GM18861 (cell line): ENCODE measurements around the gene HOXA13.

Experiments used
- ATAC-seq: cut with Tn5 transposase; IDR thresholded peaks from one replicate; pipeline ENCODE4 v1.9.1; 2021; ENCODE audit not compliant: unreplicated experiment

The HOXA13 gene

DNA sequence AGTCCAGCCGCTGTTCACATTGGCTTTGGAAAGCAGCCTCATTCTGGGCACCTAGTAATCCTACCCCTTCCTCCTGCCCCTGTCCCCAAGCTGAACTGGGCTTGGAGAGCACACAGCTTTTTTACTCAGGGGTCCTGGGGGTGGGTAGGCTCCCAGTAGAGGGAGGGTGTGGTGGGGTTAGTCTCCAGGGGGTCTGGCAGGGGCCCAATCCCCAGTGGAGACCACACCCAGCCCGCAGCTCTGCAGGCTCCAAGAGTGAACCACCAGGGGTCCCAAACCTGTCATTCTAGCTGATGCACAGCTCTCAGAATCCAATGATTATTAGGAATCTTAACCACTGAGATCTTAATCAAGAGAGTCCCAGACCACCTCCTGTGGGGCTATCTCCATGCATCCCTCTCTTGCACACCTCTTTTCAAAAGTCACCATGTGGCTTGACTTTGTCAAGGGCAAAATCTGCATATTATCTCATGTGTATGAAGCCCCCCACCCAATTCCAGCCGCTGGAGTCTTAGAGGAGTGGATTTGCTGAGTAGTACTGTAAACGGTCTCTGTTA lies 17.5 kb downstream of the HOXA13 start:
- ATAC-seq: no peak

DNA sequence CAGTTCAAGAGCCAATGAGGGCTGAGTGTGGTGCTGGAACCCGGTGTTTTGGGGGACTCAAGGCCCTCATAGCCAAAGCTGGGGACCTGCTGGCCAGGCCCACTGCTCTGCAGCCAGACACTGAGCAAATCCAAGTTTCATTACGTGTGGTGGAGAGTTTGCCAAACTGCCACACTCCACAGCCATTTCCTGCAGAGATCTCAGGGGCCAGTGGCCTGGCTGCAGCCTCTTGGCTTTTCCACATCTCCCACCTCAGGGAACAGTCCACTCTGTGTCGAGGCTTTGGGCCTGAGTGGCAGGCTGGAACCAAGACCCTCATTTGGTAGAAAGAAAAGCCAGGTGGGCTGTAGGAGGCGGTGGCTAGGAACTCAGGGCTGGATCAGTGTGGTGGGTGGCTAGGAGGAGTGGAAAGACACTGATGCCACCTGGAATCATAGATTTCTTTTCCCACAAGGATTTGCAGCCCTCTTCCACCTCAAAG lies 18.1 kb downstream of the HOXA13 start:
- ATAC-seq: no peak

GRCh38 chr7:27180431-27181420 lies 19.2 kb downstream of the HOXA13 start:
- no peak for ATAC-seq

GRCh38 chr7:27179503-27180430 lies 20.1 kb downstream of the HOXA13 start:
- no peak for ATAC-seq

- no peak for ATAC-seq
These were observed 20.9 kb downstream of the HOXA13 start for GRCh38 chr7:27179030-27179429.

DNA sequence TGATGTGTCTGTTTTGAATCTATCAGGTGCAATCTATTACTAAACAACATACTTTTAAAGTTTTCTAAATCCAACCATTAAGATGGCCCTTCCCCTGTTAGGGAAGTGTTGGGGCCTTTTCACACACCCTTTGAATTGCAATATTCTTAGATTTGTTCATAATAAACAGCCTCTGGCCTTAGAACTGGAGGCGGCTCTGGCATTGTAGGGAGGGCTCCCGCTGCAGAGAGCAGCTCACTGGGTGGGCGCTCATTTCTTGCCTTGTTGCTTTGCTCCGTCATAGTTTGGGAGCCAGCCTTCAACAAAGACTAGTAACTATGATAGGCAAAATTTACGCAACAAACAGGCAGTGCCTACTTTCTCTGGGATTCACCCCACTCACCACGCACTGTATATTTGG lies 21.5 kb downstream of the HOXA13 start:
- no peak for ATAC-seq

DNA sequence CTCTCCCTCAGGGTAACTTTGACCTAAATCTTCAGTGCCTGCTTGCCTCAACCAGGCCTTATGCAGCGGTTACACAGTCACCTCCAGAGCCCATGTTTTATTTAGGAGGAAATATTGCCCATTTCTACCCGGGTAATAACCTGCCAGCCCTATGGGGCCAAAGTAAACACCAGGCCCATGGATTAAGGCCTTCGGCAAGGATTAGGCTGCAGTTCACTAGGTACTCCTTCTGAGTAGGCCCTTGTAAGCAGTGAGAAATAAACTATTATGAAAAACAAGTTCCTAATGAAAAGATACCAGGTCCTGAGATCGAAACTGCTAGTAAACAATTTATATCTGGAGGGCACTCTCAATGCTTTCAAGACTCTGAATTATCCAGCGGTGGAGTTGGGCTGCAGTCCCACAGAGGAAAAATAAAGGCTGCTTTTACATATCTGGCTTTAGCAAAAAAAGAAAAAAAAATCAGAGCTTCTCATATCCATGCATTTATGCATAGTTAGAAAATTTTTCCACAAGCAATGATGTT lies 22.0 kb downstream of the HOXA13 start:
- no peak for ATAC-seq

DNA sequence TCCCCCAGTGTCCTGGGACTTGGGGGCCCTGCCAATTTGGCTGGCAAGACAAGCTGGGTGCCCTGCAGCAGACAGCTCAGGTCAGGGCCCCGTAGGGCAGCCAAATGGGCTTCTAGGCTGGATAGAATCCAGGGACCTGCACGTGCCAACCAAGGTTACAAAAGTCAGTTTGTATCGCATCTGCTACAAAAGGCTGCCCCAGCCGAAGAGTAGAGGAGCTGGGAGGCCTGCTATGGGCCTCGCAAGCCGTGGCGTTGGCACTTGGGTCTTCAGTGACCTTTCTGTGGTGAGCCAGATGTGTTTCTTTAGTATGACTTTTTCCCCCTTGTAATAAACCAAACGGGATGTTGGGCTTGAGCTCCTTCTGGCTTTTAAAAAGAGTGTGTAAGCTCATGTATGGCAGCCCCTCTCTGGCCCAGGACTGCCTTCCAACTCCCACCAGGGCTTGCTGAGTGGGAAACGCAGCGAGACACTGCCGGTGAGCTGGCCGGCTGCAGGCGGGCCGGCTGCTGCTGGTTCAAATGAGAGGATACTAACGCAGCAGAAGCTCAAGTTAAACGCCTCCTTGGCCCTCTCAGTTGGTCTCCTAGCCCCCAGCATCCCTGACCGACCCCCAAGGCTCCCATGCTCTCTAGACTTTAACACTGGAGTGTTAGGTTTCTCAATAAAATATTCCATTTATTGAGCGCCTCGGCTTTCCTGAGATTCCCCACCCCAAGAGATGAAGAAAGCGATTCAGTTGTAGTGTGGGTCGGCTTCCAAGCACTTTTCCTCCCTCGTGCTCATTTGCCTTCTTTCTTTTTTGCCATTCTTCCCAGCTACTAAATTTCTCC lies 22.7 kb downstream of the HOXA13 start:
- ATAC-seq: no peak

DNA sequence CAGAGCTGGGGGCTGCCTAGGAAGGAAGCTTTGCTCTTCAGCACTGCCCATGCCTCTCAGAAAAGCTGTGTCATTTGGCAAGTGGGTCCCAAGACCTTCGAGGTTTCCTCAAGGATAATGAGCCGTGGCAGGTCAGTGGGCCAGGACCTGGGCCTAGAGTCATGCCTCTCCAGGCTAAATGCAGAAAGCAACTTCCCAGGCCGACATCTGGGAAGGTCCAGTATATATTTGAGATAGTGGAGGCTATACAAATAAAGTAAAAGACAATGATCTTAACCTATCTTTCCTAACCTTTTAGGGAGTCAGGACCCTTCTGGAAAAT lies 23.4 kb downstream of the HOXA13 start:
- ATAC-seq: no peak

GRCh38 chr7:27175626-27176523 lies 24.0 kb downstream of the HOXA13 start:
- ATAC-seq: no peak

DNA sequence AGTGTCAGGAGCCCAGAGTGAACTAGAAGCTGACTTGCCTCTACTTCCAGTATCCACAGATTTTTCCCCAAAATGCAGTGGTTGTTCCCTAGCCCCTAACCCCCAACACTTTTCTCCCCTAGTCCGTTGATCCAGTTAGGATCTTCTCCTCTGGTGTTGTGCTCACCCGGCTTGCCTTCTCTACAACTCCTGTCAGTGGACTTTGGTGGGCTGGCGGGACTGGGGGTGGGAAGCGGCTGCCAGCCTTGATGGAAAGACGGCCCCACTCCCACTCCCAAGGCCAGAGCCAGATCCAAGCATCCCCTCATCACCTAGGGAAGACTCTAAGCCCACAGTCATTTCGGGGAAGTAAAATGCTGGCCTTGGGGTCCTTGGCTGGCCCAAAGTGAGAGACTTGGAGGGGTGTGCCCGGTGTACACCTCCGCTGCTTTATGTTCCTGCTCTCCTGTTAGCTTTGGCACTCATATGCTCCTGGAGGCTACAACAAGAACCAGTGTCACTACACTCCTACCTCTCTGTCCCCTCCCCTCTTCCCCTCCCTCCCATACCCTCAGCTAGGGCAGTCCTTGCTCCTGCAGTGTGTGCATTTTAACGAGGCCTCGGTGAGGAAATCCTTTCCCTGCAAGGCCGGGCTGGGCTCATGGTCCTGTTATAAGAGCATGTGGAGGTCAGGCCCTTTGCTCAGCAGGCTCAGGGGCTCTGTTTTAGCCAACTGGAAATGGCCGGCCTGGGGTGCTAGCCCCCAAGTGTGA lies 24.8 kb downstream of the HOXA13 start:
- ATAC-seq: no peak

GRCh38 chr7:27173956-27174873 lies 25.7 kb downstream of the HOXA13 start, which contains the start of gene HOXA10:
Gene HOXA10, minus strand, starts transcription at chr7:27174320. Its CDS starts 14 bp downstream, at chr7:27174306.
- no peak for ATAC-seq

- no peak for ATAC-seq
These were observed 26.4 kb downstream of the HOXA13 start for GRCh38 chr7:27173511-27173955.

- no peak for ATAC-seq
These were observed 26.9 kb downstream of the HOXA13 start for GRCh38 chr7:27172823-27173510.

DNA sequence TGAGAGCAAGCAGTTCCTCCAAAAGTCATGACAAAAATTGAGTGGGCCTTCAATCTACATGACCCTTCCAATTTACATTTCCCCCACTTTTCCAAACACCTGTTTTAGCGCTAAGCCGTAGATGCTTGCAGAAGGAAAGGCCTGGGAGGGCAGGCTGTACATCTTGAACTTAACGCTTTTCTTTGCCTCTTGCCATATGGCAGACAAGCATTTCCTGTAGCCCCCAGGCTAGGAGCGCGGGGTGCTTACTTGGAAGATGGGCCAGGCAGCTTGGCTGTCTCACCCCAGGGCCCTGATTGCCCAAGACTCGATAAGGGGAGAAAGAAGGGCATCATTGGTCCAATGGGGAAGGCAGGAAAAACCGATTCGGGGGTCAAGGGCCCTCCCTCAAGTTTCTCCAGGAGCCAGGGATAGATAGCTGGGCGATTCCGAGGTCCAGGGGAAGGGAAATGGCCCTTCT lies 27.5 kb downstream of the HOXA13 start:
- no peak for ATAC-seq

DNA sequence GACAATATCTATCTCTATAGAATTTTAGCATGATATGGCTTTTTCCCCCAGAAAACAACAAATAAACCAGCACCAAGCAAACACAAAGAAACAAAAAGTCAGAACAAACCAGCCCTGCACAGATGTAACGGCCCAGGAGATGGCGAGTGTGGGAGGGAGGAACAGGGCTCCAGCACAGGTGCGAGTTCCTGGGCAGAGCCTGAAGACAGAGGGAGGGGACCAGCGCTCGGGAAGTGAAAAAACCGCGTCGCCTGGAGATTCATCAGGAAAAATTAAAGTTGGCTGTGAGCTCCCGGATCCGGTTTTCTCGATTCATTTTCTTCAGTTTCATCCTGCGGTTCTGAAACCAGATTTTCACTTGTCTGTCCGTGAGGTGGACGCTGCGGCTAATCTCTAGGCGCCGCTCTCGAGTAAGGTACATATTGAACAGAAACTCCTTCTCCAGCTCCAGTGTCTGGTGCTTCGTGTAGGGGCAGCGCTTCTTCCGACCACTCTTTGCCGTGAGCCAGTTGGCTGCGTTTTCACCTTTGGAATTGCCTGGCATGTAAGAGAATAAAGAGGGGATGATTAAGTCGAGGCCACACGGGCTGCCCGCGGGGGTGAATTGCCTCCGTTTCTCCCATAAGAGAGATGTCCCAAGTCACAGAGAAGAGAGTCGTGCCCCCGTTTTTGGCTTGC lies 28.1 kb downstream of the HOXA13 start:
- ATAC-seq: no peak
